ENCODE data around the gene XKRX. TPM values are rescaled to one million over a fixed set of nuclear protein-coding genes. Genes with fewer than 3 reads are reported as not detected.

The XKRX gene
- total and polyA plus RNA-seq, 11 donors, result 0.10 to 0.19 TPM; not detected in 9

GRCh38 chrX:100904433-100904832 lies 24.3 kb downstream of the XKRX start:
- no peak for TF ChIP-seq POLR2A (IDR thresholded peaks at IDR 0.05)
- TF ChIP-seq CTCF (IDR thresholded peaks at IDR 0.05), result no peak
- H3K4me3 ChIP-seq, result no peak overlapping the region
- peaks cover 0 to 15% (median 0%) of the 10 kb centered on the region in 12 donors for H3K9me3 ChIP-seq
- H3K27ac ChIP-seq, result no peak overlapping the region
- 41 to 92% (median 53%) methylated on average over 2 of the region's 2 CpGs for WGBS, 4 donors
- H3K36me3 ChIP-seq, result no peaks in the 10 kb centered on the region
- peaks cover 0 to 11% (median 0%) of the 10 kb centered on the region in 9 donors for H3K27me3 ChIP-seq
- ATAC-seq (no peak), DNase-seq (no peak)
- H3K4me1 ChIP-seq, result no peaks in the 10 kb centered on the region
- intact Hi-C loops (cut with DNase I), result no loop called here

- Histone ChIP-seq H3K27ac (no peak overlapping the region), H3K4me3 (no peak overlapping the region), H3K4me1 (no peaks in the 10 kb centered on the region), H3K27me3 (peaks cover 0 to 17% (median 0%) of the 10 kb centered on the region in 9 donors), H3K9me3 (no peaks in the 10 kb centered on the region), H3K36me3 (no peaks in the 10 kb centered on the region)
- DNase-seq (peak in 1 of 5 donors; percentile 5), ATAC-seq (no peak)
- intact Hi-C loops (cut with DNase I), result loop anchor here in 6 of 10 donors (5.0 to 10.0 kb wide), 3 partner anchors 309 to 392 kb away; no protein-coding TSS in a partner anchor
- TF ChIP-seq CTCF (IDR thresholded peaks at IDR 0.05) (peak in 10 of 12 donors; percentile 12 to 39 (median 26)), POLR2A (IDR thresholded peaks at IDR 0.05) (no peak)
- WGBS, 4 donors, result 26 to 38% (median 35%) methylated on average over 5 of the region's 5 CpGs
Measured at GRCh38 chrX:100895365-100896075, 33.2 kb downstream of the XKRX start.

GRCh38 chrX:100883654-100884053 lies 45.1 kb downstream of the XKRX start:
- intact Hi-C loops (cut with DNase I), result no loop called here
- ATAC-seq, result no peak
- Histone ChIP-seq H3K4me1 (no peaks in the 10 kb centered on the region), H3K4me3 (no peak overlapping the region), H3K9me3 (no peaks in the 10 kb centered on the region), H3K36me3 (no peaks in the 10 kb centered on the region), H3K27ac (no peak overlapping the region), H3K27me3 (peaks cover 0 to 23% (median 0%) of the 10 kb centered on the region in 9 donors)
- 39 to 49% (median 46%) methylated on average over 4 of the region's 4 CpGs for WGBS, 4 donors
- no peak for TF ChIP-seq CTCF (IDR thresholded peaks at IDR 0.05)
- no peak for TF ChIP-seq POLR2A (IDR thresholded peaks at IDR 0.05)
- no peak for DNase-seq

- ATAC-seq, result no peak
Measured at GRCh38 chrX:100880368-100880767, 48.3 kb downstream of the XKRX start.

More at GRCh38 chrX:100880368-100880767, 48.3 kb downstream of the XKRX start:
- Histone ChIP-seq H3K36me3 (no peaks in the 10 kb centered on the region), H3K9me3 (no peaks in the 10 kb centered on the region), H3K27me3 (peaks cover 0 to 27% (median 0%) of the 10 kb centered on the region in 9 donors), H3K4me3 (no peak overlapping the region), H3K27ac (no peak overlapping the region), H3K4me1 (no peaks in the 10 kb centered on the region)
- DNase-seq, result no peak
- 35 to 80% (median 63%) methylated on average over 2 of the region's 2 CpGs for WGBS, 4 donors
- TF ChIP-seq CTCF (IDR thresholded peaks at IDR 0.05) (no peak), POLR2A (IDR thresholded peaks at IDR 0.05) (no peak)
- intact Hi-C loops (cut with DNase I), result no loop called here
